Measurements from ENCODE around the gene ATP5F1C.
"Not testable (repeated sequence)": the region's sequence is repeated elsewhere in the genome, so short reads cannot be mapped to it uniquely, and the experiment has no call there.

The ATP5F1C gene

DNA sequence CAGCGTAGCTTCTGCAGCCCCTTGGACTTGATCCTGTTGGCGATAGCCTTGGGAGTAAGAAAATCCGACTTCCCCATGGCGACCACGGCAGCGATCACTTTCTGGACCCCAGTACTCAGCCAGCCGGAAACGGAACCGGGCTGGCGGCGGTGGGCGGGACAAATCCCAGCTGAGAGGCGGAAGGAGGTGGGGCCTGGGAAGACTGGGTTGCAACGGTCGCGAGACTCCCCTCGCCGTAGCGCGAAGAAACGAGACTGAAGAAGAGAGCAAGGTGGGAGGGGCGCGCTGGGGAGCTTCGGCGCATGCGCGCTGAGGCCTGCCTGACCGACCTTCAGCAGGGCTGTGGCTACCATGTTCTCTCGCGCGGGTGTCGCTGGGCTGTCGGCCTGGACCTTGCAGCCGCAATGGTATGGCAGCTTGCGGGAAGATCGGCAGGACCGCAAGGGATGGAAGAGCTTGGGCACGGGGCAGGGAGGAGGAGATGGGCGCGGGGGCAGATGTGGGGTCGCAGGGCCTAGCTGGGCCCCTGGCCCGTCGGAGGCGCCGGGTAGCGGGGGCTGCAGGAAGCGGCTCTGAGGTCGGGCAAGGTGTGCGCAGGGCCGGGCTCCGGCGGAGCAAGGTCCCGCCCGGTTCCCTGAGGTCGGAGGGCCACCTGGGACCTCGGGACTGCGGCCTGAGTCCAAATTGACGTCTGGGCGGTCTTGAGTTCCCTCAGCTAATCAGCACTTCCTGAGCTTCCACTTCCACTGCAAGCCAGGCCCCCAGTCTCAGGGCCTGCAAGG lies at the start of gene ATP5F1C, which contains the start of gene KIN:
Gene ATP5F1C, plus strand, starts transcription at position 321 of the 782 bp plus-strand sequence. Its CDS starts 31 bp downstream, at position 352.
Gene KIN, minus strand, starts transcription at position 137 of the 782 bp plus-strand sequence. Its CDS starts 60 bp downstream, at position 77.
- peak; percentile 98 for DNase-seq (ENCODE audit: low spot score)

DNA sequence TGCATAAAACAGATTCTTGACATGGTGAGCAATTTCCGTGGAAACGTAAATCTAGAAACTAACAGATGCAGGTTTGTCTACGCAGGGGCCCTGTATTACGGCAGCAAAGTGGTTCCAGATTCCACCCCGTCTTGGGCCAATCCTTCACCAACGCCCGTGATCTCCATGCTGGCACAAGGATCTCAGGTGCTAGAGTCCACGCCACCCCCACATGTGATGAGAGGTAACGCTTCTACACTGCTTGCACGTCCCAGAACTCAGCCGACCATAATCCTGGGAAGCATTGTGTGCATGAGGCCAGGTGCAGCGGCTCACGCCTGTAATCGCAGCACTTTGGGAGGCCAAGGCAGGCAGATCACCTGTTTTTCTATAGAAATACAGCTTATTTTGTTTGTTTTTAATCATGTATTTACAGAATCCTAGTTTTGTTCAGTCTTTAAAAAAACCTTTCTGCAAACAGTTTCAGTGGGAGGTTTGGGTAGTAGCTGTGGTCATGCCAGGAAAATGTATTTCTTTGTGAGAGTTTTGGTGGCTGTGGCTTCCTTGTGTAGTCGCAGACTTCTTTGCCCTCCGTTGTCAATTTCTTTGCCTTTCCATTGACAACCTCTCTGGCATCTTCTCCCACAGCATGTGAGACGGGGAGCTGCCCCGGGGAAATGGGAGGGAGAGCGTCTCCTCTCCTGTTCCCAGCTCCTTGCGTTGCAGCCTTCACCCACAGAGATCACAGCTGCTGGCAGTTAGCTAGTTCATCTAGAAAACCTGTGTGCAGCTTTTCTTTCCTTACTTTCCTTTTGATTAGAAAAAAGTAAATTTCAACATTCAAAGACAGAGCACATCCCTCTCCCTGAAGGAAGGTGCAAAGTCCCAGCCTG lies 49.2 kb upstream of the ATP5F1C start:
- DNase-seq (ENCODE audit: low spot score) = no peak

DNA sequence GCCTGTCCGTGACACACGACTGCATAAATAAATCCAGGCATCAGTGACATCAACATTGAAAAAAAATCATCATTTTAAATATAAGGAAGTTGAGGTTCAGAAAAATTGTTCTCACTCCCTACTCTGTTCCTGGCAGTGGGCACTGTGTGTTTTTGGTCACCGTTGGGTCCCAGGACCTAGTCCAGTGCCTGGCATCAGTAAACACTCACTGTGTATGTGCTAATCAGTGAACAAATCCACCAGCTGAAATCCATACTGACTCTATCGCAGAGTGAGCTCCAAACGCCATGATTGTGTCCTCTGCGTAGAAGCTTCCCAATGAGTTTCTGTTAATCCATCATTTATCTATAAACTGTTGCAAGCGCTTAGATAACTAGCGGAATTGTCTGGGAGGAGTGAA lies 43.7 kb upstream of the ATP5F1C start:
- no peak for DNase-seq (ENCODE audit: low spot score)

DNA sequence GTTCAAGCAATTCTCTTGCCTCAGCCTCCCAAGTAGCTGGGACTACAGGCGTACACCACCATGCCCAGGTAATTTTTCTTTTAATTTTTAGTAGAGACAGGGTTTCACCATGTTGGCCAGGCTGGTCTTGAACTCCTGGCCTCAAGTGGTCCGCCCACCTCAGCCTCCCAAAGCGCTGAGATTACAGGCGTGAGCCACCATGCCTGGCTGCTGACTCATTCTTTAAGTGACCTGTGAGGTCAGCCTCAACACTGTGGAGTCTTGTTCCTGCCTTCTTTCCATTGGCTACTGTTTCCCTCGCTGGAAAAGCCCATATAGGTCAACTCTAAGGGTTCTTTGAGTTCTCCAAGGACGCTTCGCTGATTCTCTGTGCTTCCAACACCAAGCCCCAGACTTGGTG lies 39.3 kb upstream of the ATP5F1C start:
- DNase-seq (ENCODE audit: low spot score) = not testable (repeated sequence)

DNA sequence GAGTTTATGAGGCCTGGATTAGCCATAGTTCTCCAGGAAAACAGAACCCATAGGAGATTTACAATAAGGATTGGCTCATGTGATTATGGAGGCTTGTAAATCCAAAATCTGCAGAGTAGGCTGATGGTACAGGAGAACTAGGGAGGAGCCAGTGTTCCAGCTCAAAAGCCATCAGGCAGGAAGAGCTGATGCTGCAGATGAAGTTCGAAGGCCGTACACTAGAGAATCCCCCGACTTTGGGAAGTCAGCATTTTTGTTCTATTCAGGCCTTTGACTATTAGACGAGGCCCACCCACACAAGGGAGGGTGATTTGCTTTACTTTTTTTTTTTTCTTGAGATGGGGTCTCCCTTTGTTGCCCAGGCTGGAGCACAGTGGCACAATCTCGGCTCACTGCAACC lies 37.8 kb upstream of the ATP5F1C start:
- no peak for DNase-seq (ENCODE audit: low spot score)

DNA sequence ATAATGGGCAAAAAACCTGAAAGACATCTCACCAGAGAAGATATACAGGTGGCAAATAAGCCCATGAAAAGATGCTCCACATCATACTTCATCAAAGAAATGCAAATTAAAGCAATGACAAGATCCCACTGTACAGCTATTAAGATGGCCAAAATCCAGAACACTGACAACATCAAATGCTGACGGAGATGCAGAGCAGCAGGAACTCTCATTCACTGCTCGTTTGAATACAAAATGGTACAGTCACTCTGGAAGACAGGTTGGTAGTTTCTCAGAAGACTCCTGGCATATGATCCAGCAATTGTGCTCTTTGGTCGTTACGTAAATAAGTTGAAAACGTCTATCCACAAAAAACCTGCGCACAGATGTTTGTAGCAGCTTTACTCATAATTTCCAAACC lies 35.7 kb upstream of the ATP5F1C start:
- no peak for DNase-seq (ENCODE audit: low spot score)

DNA sequence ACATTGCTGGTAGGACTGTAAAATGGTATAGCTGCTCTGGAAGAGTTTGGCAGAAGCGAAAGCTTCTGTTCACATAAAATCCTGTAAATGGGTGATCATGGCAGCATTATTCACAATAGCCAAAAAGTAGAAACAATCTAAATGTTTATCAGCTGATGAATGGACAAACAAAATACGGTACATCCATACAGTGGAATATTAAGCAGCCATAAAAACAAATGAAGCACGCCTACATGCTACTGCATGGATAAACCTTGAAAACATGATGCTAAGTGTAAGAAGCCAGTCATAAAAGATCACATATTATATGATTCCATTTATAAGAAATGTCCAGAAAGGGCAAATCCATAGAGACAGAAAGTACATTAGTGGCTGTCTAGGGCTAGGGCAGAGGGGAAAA lies 32.9 kb upstream of the ATP5F1C start:
- DNase-seq (ENCODE audit: low spot score) = no peak

DNA sequence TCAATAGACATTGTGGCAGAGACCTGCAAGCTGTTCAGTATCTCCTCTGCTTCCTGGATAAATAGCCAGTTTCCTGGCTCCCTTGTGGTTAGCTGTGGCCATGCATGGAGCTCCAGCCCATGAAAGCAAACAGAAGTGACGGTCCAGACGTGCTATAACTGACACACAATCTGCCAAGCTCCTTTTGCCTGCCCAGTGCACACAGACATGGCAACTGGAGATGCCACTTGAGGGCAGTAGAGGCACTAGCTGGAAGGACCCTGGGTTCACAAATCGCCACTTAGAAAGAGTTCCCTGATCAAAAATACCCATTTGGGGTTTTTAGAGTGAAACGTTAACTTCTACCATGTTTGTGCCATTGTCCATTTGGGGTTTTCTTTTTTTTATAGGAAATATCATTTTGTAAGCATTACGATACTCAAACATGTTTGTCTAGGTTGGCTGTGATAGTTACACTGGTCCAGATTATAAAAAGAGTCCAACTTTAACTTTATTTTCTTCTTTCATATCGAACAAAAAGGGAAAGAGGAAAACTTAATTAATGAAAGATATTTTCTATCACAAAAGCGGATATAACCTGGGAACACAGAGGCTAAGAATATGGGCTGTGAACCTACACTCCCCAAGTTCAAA lies 31.5 kb upstream of the ATP5F1C start:
- DNase-seq (ENCODE audit: low spot score) = peak; percentile 24

DNA sequence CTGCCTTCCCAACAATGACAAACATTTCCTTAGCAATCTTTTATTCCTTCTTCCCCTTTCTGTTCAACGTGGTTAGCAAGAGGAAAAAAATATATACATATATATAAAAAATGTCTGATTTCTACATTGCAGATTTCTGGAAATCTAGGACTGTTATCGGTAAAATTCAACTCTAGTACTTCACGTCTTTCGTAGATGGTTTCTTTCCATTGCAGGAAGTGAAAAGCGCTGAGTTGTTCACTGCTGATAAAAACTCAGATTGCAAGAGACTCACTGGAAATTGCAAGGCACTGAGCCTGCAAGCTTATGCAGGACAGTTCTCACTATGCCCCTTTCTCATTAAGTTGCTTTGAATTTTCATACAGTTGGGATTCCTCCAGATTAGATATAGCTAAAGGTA lies 24.0 kb upstream of the ATP5F1C start:
- no peak for DNase-seq (ENCODE audit: low spot score)

DNA sequence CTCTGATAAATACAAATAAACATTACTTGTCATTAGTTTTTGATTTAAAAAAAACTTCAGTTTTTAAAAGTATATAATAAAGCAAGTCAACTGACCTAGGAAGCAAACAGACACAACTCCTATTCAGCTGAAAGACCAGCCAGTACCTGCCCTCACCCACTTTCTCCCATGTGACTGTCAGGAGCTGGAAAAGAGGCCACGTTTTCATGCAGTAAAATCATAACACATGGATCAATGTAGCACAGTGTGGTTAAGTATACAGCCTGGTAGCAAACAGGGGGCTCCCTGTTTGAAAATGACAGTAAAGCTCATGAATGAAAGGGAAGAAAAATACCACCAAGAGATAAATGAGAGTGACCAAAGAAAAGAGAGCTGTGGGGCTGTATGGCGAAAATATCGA lies 21.7 kb upstream of the ATP5F1C start:
- no peak for DNase-seq (ENCODE audit: low spot score)

DNA sequence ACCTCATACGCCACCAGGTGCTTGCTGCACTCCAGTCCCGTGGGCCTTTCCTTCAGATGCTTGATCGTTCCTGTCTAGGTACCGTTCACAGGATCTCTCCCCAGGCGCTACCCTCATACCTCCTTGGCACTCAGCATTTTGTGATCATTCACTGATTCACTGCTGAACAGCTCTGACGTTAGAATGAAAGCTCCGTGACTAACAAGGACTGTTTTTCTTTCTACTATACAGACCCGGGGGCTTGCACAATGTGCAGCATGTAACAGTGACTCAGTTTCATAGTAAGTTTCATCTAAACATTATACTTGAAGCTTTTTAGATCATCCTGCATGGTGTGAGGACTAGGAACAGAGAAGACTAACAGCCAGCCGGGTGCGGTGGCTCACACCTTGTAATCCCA lies 20.8 kb upstream of the ATP5F1C start:
- DNase-seq (ENCODE audit: low spot score) = no peak

DNA sequence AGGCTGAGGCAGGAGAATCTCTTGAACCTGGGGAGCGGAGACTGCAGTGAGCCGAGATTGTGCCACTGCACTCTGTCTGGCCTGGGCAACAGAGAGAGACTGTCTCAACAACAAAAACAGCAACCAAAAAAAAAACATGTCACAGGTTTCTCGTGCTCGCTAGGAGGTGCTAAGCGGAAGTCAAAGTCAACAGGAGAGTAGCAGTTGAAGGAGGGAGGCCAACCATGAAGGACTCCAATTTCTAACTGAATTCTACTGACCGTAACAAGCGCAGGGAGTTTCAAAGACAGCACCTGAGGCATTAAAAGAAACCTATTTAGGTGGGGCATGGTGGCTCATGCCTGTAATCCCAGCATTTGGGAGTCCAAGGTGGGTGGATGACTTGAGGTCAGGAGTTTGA lies 19.6 kb upstream of the ATP5F1C start:
- DNase-seq (ENCODE audit: low spot score) = no peak

DNA sequence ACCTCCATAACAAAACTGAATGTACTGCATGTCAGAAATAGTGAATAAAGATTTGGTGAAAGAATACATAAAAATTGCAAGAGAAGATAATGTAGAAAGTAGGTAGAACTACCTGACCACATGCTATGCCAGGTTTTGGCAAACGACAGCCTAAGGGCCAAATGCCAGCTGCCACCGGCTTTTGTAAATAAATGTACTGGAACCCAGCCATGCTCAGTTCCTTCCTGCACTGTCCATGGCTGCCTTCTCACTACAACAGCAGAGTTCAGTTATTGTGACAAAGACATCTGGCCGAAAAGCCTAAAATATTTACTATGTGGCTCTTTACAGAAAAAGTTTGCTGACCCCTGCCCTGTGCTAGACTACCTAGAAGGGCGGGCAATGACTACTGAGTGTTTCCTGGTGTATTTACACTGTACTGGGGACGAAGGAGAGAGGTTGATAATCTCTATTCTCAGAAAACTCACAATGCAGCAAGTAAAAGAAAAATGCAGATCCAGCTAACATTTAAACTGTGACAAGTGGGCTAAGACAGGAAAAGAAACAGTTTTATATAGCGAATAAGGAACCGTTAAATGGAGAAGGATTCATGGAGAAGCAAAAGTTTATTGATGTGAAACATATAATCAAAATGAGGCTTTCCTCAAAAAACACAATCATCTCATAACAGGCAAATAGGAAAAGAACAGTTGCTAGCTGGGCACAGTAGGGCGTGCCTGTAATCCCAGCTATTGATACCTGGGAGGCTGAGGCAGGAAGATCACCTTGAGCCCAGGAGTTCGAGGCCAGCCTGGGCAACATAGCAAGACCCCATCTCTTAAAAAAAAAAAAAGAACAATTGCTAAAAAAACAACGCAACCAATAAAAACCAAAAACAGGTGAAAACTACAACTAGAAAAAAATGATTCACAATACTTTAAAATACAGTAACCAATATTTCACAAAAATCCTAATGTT lies 13.9 kb upstream of the ATP5F1C start:
- no peak for DNase-seq (ENCODE audit: low spot score)

DNA sequence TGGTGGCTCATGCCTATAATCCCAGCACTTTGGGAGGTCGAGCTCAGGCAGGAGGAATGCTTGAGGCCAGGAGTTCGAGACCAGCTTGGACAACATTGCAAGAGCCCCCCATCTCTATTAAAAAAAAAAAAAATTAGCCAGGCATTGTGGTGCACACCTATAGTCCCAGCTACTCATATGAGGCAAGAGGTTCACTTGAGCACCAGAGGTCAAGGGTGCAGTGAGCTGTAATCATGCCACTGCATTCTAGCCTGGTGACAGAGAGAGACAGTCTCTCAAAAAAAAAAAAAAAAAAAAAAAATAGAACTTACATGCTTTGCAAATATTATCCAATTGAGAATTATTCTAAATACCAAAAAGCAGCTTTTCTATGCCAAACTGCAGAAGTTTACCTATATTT lies 11.2 kb upstream of the ATP5F1C start:
- no peak for DNase-seq (ENCODE audit: low spot score)

DNA sequence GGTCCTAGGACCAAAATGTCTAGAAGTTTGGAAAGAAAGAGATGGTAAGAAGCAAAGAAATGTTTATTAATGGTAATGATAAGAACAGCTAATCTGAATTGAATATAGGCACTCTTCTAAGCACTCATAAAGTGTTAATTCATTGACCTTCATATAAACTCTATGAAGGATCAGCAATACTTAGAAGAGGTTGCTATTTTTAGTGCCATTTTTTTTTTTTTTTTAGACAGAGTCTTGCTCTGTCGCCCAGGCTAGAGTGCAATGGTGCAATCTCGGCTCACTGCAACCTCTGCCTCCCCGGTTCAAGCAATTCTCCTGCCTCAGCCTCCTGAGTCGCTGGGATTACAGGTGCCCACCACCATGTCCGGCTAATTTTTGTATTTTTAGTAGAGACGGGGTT lies 5.8 kb upstream of the ATP5F1C start:
- not testable (repeated sequence) for DNase-seq (ENCODE audit: low spot score)

DNA sequence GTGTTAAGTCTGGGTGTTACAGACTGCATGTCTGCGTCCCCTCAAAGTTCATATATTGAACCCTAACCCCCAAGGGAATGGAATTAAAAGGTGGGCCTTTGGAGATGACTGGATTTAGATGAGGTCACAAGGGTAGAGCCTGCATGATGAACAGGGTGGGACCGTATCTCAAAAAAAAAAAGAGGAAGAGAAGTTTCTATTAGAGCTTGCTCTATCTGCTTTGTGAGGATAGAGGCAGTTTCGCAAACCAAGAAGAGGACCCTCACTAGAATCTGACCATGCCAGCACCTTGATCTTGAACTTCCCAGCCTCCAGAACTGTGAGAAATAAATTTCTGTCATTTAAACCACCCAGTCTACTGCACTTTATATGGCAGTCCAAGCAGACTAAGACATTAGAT lies 1.5 kb upstream of the ATP5F1C start:
- no peak for DNase-seq (ENCODE audit: low spot score)

DNA sequence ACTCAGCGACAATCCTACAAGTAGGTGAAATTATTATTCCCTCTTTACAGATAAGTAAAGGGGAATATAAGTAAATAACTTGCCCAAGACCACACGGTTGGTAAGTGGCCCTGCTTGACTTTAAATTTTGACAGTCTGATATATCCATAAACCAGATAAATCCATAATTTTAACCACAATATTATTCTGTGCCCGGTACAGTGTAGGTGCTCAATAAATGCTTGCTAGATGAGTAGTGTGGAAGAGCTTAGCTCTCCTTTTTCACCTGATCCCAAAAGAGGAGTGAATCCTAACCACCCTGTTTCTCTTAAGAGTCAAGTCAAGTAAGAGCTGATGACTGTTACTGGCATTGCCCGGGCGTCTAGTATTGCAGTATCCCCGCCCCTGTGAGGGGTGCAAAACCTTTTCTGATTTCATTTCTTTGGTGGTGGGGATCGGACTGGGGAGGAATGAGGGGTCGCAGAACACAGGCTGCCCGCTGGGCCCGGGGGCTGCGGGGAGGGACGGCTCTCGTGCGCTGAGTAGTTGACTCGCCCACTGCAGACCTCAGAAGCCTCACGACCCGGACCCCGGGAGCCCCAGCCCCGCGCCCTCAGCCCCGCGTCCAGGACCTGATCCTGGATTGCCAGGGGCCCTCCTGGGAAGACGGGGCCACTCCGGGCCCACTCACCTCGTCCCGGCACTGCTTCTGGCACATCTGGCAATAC lies 674 bp upstream of the ATP5F1C start:
- DNase-seq (ENCODE audit: low spot score) = no peak

DNA sequence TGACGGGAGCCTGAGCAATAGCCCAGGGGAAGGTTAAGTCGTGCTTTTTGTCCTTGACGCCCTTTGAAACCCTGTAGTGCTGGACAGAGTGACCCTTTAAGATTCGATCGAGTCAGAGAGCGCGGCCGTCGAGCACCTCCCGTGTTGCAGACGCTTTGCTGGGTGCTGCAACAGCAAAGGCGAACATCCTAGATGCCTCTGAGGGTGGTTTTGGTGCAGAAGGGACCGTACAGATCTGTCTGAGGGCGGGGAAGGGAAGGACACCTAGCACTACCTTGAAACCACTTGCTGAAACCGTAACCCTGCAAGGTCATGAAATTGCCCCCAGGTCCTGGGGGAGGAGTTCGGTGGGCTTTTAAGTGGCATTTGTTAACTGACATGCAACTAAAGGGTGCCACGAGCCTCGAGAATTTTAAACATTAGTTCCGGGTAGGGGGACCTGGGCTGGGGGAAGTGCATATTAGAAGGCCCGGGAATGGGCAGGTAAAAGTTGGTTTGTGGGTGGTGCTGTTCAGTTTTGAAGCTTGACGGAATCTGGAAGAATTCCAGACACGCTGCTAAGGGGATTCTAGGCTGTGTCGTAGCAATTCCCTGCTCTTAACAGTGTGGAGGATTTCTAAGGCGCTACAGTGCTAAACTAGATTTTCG lies 786 bp downstream of the ATP5F1C start:
- no peak for DNase-seq (ENCODE audit: low spot score)

DNA sequence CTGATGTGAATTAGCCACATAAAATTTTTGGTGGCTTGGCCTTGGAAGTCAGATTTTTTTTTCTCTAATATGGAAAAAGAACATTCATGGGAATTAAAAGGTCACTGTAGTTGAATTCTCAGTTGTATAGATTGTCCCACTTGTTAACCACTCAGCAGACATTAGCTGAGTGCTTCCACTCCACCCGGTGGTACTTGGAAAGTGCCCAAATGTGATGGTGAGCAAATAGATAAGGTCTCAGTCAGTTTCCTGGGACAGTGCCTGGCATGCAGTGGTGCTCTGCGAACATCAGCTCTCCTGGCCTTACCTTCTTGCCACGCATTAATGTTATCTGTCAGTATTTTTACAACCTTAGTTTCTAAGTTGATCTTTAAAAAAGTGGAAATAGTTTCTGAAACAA lies 1.4 kb downstream of the ATP5F1C start:
- DNase-seq (ENCODE audit: low spot score) = no peak

DNA sequence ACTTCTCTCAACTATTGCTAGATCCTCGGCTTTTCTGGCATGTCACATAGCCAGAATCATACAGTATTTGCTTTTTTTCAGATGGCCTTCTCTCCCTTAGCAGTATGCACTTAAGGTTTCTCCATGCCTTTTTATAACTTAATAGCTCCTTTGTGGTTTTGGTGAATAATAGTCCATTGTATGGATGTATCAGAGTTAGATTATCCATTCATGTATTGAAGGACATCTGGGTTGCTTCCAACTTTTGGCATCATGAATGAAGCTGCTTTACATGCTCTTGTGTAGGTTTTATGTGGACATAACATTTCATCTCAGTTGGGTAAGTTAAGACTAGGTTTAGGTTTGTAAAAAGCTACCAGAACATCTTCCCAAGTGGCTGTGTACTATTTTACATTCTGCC lies 4.6 kb downstream of the ATP5F1C start:
- DNase-seq (ENCODE audit: low spot score) = peak; percentile 91

Measured in pons (tissue), 1 donor.